NOMO-1 (cell line): ENCODE data around the gene SNX8.

ENCODE experiments used
- DNase-seq, 2 experiments: peaks; one replicate each; lab custom pipeline; 2025; ENCODE audit not compliant: unreplicated experiment in 2 of 2; lab: John Stamatoyannopoulos, UW

Gene SNX8

DNA sequence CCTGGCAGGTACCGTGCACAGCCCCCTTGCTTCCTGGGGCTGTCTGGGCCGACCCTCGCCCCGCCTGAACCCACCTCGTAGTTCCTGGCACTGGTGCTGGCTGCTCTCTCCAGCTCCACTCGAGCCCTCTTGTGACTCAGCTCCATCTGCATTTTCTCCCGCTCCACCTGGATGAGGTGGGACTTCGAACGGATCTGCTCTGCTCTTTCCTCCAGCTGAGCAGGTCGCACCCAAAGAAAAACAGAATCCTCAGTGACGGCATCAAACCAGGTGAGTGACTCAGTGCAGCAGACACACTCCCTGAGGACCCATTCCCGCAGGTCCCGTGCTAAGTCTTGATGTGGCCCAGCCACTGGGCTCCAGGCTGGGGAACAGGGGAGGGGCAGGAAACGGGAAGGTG is 88.9 kb downstream of the SNX8 start:
- DNase-seq: no peak

DNA sequence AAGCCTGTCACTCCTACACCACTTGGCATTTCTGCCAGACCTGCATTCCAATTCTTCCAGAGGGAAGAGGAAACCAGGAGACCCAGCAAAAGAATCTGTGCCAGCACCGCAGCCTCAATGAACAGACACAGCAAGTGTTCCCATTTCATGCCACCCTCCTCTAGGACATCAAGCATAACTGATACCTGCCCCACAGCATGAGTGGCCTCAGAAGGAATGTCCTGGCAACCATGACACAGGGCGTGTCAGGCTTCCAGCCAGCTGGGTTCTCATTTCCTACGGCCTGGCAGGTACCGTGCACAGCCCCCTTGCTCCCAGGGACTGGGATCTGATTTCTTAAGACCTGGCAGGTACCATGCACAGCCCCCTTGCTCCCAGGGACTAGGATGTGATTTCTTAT is 89.3 kb downstream of the SNX8 start:
- DNase-seq: no peak

DNA sequence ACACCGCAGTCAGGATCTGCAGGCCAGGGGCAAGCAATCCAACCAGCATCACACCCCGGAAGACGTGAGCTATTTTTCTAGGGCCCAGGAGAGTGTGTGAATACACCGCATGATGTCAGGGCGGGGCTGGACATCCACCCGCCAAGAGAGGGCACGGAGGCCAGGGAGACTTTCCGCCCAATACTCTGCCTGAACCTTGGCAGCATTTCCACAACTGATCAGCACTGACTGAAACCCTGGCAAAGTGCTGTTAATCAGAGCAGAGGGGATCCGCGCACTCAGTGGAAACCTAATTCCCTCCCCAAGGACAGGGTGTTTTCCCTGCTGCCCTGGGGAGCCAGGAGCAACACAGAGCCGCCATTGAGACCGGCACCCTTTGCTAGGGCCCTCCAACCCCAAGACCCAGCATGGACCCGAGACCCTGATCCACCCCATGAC is 89.7 kb downstream of the SNX8 start:
- DNase-seq: no peak

DNA sequence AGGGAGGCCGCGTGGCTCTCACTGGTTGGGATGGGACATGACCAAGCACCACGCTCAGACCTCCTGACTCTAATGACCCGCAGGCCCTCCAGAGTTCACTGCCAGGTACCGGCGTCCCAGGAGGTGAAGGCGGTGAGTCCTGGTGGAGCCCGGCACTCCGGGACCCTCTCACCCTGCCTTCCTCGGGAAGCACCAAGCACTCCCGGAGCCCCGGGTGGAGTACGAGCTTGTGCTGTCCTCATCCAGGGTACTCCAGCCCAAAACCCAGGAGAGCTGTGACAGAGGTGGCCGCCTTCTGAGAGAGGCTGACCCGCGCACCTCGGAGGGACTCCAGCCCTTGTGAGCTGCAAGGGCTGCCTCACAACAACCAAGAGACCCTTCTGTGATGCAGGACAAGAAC is 90.9 kb downstream of the SNX8 start:
- DNase-seq: no peak

DNA sequence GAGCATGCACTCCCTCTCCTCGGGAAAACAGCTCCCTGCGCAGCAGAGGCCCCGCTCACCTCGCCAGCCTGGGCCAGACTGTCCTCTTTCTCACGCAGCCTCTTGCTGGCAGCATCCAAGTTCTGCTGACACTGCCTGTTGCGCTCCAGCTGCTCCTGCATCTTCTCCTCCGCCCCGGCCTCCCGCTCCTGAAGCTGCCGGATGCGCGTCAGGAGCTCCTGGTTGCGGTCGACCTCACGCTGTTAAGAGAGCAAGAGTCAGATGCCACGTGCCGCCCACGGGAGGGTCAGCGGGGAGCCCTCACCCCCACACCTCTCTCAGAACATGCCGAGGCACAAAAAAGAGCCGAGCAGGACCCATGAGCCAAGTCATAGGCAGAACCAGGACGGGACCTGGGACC is 91.7 kb downstream of the SNX8 start:
- DNase-seq: no peak

DNA sequence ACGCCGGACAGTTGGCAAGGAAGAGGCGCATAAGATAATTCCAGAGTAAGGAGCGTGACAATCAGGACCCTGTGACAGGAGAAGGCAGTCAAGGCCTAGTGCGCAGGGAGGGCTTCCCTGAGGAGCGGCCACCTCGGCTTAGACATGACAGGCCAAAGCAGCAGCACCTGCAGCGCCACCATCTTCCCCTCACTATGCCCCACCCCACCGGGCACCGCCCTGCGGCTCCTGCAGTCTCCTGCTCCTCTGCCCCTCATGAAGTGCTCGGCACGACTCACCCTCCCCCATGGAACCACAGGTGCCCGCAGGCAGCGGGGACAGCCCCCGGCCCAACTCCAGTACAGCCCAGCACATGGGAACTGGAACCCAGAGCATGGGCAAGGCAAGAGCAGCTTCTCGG is 93.3 kb downstream of the SNX8 start:
- DNase-seq: no peak

DNA sequence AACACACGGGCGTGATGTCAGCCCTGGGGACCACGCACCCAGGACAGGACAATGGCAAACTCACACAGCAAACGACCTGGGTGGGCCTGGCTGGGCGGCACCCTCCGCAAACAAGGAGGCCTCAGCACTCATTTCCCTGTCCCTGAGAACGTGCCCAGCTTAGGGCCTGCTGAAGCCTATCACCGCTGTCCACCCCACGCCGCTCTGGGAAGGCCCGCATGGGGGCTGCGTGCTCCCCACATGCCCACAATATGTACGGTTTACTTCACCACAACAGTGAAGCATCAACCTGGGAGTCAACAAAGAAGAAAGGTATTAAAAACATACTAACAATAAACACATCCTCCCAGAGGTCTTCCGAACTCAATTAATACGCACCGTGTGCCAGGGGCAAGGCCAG is 93.7 kb downstream of the SNX8 start:
- no peak for DNase-seq

DNA sequence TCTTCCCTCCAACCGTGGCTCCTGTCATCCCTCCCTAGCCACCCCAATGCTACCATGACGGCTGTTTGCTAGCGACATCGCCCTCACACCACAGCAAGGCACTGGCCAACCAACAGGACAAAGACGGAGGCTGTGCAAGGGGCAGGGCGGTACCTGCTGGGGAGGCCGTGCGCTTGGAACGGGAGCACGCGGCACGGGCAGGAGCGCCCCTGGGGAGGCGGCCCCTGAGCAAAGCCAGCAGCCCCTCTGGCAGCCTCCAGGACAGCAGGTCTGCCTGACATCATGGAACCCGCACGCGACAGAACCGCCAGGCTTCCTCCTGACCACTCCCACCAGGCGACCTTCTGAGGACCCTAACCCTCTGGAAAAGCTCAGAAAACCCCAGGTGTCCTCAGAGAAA is 94.2 kb downstream of the SNX8 start:
- no peak for DNase-seq

DNA sequence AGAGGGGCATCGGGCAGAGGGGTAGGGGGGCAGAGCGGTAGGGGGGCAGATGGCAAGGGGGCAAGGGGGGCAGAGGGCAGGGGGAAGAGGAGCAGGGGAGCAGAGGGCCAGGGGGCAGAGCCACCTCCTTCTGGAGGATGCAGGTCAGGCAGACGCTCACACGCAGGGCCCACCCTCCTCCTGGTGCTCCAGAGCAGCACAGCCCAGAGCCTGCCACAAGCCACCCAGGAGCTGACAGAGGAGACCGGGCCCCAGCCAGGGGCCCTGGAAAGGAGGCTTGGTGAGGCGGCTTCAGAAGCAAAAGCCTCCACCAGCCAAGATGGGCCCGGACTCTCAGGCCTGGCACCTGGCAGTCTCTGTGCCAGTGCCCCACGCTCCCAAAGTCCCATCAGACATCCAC is 94.6 kb downstream of the SNX8 start:
- DNase-seq: no peak

DNA sequence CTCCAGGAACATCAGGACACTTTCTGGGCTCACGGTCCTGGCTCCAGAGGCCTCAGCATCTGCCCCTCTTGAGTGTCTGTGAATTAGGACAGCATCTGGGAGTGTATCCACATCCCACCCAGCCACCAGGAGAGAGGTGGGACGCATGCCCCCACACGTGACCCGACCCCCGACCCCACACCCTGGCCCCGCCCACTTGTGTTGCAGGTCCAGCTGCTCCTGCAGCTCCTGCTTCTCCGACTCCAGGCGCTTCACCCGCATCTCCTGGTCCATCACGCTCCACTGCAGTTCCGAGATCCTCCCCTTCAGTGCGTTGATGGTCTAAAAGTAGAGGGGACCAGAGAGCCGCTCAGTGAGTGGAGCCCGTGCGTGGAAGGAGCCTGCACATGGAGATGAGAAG is 95.1 kb downstream of the SNX8 start:
- no peak for DNase-seq

DNA sequence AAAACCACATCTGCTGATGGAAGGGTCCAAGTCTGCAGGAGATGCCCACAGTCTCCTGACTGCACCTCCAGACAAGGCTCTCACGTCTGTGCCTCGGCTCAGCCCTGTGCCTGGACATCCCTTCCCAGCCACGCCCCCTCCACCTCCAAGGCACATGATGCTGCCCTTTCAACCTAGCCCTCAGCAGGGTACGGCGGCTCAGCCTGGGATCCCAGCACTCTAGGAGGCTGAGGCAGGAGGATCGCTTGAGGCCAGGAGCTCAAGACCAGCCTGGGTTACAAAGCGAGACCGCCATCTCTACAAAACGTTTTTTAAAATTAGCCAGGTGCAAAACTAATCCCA is 95.8 kb downstream of the SNX8 start:
- DNase-seq: no peak

DNA sequence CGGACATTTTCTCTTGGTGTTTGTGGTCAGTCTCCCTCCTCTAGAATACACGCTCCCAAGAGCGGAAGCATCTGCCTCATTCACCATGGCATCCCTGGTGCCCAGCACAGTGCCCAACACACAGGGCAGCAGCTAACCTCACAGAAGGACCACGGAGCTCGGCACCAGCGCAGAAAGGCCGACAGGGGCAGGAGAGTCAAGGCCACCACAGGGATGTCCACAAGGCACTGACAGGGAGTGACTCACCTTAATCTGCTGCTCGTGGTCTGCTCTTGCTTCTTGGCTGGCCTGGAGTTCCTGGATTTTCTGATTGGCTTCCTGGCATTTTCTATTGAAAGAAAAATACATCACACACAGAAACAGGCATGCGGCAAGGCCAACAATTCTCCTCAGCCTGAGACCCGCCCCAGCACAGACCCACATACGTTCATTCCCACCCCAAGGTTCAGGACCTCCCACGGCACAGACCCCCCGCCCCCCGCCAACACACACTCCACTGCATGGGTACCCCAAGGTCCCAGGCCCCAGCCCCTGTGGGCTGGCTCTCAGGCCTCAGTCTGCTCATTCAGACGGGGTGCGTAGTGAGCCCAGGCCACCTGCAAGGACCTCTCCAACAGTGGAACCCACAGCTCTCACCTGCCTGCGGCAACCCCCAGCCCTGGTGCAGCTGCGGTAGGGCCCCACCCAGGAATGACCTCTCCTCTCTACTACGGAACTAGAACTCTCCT is 96.4 kb downstream of the SNX8 start:
- DNase-seq: no peak

DNA sequence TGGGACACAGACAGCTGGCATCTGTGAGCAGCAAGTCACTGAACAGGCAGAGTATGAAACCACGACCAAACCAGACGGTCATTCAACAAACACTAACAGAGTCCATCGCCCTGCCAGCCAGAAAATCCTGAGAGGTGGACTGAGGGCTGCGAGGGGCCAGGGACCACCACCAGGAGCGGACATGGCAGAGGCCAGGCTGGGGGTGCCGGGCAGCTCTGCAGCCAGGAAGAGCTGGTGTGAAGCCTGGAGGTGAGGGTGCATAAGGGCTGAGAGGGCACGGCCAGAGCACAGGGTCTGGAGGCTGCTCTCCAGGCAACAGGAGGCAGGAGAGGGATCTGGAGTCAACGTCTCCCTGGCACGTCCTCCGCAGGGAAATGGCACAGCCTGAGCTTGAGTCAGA is 97.0 kb downstream of the SNX8 start:
- DNase-seq: no peak

DNA sequence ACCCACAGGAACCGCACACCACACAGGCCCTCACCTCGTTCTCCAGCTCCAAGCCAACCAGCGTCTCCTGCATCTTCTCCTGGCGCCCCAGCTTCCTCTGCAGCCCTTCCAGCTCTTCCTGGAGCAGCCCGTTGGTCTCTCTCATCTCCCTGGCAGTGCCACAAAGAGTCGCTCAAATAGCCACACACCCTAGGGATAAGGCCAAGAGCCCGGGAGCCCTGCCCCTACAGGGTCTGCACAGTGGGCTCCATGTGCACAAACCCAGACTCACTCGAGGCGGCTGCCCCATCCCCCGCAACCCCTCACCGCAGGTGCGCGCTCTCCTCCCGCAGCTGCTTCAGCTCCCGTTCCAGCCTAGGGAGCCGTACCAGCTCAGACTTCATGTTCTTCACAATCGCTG is 98.4 kb downstream of the SNX8 start:
- DNase-seq: no peak

DNA sequence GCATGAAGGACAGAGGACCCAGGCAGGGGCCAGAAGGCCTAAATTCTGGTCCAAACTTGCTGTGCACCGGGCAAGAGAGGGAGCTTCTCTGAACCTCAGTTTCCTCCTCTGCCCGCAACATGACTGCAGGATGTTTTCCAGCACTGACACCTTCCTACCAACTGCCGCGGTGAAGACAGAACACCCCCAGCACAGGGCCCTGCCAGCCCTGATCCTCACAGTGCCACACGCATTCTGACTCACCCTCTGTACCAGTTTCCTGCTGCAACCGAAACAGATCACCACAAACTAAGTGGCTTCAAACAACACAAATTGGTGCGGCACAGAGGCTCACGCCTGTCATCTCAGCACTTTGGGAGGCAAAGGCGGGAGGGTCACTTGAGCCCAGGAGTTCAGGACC is 99.6 kb downstream of the SNX8 start:
- DNase-seq: no peak

DNA sequence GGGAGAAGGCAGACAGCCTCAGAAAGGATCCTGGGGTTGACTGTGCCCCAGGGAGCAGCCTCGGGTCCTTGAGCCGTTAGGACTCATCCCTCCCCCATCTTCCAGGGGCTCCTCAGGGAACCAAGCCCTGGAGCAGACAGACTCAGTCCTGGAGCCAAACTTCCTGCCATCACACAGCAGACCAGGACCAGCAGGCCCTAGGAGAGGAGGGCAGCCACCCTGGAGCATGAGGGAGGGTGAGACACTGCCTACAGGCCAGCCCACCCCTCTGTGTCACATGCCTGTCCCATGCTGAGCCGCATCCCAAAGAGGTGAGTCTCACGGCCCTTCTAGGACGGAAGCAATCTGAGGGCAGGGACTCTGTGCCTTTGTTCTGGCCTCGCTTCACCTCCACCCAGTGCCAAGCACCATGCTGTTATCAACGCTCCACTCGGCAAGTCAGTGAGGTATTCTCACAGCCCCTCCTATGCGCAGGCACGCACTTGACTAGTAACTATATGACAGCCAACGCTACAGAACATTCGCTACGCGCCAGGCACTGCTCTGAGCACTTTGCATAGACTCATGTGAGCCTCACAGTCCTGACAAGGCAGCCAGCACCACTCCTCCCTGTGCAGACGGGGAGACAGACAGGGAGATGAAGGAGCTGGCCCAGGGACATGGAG is 100.6 kb downstream of the SNX8 start:
- DNase-seq: no peak

DNA sequence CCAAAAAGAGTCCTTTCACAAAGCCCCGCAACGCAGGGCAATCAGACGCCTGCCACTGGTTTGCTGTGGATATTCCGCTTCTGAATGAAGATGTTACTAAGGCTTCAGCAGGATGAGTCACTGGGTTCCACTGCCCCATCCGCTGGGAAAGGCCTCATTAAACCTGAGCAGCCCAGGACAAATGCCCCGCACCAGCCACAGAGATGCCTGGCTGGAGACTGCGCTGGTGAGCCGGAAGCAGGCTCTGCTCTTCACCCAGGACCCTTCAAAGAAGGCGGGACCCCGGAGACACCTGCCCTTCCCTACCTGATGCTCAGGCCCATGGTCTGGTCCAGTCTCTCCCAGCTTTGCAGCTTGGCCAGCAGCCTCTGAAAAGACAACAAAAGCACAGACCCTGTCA is 101.3 kb downstream of the SNX8 start:
- DNase-seq: no peak

DNA sequence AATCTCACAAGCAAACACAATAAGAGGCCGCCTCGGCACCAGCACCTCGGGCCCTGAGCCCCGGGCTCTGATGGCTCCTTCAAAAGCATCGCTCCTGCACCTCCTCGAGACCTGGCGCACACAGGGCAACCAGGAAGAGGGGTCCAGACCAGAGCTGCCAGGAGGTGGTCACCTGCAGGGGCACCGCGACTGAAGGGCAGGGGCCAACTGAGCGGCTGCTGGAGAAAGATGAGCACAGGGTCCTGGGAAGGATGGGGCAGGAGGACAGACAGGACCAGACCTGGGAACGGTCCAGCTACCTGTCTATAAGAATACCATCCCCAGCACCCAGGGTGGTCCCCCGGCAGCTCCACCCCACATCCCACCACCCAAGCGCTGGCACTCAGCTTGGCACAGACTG is 102.3 kb downstream of the SNX8 start:
- no peak for DNase-seq

DNA sequence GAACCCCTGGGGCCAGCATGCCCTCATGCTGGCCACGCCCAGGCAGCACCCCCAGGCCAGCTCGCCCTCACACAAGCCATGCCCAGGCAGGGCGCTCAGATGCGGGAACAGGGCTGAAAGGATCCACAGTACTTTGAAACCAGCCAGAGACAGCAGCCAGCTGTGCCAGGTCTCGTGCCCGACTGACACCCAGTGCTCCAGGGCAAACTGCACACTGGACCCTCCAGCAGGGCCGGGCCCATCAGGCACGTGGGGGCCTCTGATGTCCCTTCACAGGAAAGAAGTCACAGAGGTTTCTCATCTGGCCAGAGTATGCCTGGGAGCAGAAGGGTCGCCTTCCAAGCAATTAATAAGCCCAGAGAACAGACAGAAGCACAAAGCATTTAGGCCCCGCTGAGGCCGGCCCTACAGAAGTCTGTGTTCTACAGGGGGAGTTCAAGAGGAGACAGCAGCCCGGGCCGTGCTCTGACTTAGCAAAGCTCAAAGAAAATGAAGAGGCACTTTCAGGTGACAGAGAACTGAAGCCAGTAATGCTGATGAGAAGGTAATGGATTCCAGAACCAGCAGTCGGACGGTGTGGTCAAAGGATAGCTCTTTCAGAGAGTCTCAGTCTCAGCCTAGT is 102.9 kb downstream of the SNX8 start:
- no peak for DNase-seq

DNA sequence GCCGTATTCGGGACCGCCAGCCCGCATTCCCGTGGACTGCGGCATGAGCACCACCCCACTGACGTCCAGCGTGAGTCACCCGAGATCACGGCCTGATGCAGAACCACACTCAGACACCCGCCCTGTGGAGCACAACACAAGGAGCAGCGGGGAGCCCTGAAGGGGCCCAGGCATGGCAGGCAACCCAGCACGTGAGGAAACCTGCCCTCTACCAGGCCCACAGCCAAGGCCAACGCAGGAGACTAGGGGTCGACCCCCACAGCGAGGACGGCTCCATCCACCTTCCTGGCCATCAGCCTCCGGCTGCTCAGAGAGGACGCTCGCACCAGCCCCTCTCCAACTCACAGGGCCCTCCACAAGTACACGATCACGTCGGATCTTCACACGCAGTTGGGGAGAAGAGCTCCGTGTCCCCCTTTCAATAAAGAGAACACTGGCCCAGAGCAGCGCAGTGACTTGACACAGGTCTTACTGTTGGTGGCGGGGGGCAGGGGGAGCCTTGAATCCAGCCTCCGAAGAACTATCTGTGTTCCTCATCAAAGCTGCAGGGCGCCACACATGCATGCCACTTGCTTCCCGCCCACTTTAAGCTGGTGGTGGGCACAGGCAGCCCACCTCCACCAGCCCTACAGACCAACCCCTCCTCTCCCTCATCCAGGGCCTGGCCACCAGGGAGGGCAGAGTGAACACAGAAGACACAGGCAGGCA is 103.5 kb downstream of the SNX8 start:
- no peak for DNase-seq

DNA sequence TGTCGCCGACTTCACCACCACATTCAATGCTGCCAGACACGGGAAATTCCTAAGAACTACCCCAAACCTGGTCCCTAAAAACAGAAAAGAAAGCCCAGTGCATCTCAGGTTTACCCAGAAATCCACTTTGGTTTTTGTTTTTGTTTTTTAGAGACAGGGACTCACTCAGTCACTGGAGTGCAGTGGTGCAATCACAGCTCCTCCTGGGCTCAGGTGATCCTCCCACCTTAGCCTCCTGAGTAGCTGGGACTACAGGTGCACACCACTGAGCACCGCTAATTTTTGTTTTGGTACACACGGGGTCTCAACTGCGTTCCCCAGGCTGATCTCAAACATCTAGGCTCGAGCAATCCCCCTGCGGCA is 104.3 kb downstream of the SNX8 start:
- DNase-seq: no peak
